CD4-positive, alpha-beta T cell treated with Interleukin-12 subunit alpha and Interleukin-12 subunit beta, for 1 hour (primary cell): Measurements from ENCODE around the gene CELSR3.

Source experiments
- DNase-seq: peaks from one replicate; pipeline ENCODE4 v3.0.0-alpha.2; 2020

The CELSR3 gene

DNA sequence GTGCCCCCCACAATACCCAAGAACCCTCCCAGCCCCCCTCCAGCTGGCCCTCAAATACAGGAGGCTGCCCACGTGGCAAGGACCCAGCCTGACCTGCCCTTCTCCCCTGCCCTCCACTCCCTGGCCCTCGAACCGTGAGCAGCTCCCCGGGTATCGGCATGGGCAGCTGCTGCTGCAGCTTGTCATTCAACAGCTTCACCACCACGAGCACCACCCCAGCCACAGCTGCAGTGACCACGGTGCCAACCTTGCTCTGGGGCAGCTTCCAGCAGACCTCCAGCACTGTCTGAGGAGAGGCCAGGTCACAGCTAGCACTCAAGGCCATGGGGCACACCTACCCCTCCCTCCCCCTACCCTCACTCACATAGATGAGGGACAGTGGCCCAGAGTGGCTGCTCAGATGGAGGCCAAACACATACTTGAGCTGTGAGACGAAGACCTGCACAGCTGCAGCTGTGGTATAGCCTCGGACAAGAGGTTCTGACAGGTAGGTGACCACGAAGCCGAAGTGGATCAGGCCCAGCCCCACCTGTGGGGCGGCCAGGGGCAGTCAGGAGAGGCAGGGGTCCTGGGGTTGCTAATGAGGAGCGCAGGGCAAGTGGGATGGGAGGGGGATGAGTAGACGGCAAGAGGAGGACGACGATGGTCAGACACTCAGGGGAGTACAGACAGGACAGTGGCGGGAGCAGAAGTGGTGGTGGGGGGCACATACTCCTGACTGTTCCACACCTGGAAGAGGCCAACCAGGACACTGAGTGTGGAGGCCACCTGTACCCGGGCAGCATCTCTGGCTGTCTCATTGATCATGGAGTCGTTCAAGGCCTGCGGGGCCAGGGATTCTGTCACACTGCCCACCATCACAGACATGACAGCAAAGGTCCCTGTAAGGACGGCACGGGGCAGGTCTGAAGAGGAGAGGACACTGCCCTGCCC lies 30.9 kb downstream of the CELSR3 start:
- no peak for DNase-seq

DNA sequence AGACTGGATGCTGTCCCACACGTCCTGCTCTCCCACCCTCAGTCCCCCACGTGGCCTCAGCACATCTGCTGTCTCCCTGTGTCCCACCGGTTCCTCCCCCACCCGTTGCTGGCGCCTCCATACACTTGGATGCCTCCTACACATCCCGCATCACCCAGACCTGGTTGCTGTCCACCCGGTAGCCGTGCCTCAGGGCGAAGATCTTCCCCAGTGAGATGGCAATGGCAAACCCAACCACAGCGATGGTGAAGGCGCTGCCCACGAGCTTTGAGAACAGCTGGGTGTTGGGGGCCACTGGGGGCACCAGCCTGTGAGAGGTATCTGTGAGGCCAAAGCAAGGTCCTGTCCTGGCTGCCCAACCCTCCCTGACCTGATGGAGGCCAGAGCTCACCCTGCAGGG lies 31.9 kb downstream of the CELSR3 start:
- DNase-seq: no peak

DNA sequence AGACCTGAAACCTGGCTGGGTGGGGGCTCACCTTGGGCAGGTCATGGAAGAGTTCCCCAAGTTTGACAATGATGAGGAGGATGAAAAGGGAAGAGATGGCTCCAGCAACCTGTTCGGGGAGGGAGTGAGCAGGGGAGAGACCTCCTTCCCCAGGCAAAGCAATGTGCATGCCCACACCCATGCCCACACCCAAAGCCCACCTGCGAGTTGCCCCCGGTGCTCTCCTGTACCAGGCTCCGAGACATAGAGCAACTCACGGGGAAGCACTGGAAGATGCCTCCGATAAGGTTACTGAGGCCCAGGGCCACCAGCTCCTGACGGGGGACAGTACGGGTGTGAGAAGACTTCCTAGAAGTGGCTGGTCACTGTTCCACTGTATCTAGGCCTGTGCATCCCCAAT lies 32.3 kb downstream of the CELSR3 start:
- DNase-seq: no peak

DNA sequence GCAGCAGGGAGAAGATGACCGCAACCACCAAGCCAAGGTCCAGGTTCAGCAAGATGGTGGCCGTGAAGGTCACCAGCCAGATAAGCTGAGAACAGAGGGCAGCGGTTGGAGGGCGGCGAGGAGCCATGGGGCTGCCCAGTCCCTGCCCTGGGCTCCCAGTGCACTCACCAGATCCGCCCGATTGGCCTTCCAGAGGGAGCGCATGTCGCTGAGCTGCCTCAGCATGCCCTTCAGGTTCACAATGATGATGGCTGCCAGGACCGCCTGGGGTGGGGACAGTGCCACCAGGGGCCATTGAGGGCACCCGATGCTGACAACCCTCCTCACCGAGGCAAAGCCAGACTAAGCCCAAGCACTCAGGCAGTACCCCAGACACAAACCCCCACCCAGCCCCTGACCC lies 32.8 kb downstream of the CELSR3 start:
- DNase-seq: no peak

DNA sequence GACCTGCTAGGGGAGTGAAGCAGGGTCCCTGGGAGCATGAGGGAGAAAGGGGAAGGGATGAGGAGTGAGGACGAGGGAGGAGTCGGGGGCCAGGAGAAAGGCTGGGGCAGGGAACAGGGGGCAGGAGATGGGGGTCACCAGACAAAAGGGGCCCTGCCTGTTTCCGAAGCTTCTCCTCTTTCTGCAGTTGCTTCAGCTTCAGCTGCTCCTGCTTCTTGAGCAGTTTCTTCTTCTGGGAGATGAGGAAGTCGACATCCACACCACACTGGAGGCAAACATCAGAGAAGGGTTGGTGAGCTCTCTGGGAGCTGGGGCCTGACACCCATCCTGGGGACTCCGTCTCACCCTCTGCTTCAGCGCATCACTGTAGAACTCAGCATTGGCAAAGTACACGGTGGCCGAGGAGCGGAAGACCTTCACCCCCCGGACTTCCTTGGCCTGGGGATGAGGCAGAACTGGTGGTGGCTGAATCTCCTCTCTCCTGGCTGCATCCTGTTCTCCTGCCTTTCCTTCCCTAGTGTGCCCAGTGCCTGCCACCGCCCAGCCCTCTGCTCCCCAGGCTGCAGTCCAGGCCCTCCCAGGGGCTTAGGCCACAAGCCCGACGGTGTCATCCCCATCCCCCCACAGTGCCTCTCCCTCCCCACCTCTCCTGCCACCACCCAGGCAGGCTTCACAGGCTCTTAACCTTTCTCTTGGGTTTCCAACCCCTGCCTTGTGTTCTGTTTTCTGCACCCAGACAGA lies 34.2 kb downstream of the CELSR3 start:
- no peak for DNase-seq

DNA sequence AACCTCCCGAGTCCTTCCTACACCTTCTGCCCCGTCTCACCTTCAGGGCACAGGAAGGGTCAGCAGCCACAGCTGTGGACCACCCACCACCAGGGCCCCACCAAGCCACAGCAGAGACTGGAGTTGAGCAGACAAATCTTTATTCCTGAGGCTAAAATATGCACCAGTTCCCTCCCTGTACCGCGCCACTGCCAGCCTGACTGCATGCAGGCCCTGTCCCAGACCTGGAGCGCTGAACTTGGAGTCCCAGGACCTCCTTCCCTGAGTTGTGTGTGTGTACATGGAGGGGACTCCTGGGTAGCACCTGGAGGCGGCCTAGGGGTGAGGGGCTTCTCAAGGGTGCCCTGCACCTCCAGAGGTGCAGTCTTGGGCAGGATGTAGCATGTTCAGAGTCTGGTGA lies 37.1 kb downstream of the CELSR3 start:
- DNase-seq: no peak

DNA sequence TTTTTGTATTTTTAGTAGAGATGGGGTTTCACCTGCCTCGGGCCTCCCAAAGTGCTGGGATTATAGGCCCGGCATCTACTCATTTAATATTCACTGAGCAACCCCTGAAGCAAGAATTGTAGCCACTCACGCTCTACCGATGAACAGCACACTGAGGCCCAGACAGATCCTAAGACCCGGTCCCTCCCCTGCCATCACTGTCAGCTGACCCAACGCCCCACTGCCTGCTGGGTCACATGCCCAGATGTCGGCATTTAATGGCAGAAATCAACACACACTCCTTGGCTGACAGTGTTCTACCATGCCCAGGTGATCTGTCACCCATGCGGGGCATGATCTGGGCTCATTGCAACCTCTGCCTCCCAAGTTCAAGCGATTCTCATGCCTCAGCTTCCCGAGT lies 37.9 kb downstream of the CELSR3 start:
- no peak for DNase-seq

DNA sequence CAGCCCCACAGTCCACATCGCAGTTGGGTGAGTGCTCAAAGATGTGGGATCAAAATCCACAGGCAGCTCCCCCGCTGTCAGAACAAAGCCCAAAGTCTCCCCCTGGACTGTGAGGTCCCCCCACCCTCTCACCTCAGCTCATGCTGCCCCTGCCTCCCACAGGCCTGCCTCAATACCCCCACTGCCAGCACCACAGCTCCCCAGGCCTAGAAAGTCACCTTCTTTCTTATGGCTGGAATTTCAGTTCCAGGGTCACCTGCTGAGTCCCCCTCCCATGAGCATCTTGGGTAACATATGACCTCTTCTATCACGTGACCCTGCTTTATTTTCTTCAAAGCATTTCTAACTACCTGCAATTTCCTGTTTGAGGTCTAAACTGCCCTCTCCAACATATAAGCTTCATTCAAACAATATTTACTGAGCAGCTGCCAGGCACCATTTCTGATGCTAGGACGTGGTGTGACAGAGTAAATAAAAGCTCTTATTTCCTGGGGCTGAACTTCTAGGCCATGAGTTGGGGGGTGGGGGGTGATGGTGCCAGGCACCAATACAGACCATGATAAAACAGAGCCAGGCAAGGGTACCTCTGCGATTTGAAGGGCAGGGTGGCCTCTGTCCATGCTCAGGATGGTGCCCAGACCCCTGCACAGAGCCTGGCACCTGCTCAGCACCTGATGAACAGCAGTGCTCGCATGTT lies 38.7 kb downstream of the CELSR3 start:
- DNase-seq: no peak

DNA sequence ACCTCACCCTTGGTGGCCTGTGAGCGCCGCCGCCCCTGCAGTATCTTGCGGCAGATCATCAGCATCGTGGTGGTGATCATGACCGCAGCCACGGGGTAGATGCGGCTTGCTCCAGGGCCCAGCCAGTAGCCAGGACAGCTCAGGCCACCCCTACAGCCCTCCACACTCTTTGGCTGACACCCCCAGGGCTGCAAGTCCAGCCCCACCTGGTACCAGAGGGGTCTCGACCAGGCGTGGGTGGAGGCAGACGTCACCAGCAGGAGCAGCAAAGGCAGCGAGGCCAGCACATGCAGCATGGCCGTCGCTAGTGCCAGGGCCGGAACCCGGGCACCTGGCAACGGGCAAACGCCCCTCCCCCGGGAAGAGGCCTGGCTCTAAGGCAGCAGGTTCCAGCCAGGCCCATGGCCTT lies 41.2 kb downstream of the CELSR3 start, which contains the start of gene TMEM89:
Gene TMEM89 (minus strand): TSS at position 309 of the 409 bp plus-strand sequence. CDS start 13 bp downstream, at position 296.
- no peak for DNase-seq

DNA sequence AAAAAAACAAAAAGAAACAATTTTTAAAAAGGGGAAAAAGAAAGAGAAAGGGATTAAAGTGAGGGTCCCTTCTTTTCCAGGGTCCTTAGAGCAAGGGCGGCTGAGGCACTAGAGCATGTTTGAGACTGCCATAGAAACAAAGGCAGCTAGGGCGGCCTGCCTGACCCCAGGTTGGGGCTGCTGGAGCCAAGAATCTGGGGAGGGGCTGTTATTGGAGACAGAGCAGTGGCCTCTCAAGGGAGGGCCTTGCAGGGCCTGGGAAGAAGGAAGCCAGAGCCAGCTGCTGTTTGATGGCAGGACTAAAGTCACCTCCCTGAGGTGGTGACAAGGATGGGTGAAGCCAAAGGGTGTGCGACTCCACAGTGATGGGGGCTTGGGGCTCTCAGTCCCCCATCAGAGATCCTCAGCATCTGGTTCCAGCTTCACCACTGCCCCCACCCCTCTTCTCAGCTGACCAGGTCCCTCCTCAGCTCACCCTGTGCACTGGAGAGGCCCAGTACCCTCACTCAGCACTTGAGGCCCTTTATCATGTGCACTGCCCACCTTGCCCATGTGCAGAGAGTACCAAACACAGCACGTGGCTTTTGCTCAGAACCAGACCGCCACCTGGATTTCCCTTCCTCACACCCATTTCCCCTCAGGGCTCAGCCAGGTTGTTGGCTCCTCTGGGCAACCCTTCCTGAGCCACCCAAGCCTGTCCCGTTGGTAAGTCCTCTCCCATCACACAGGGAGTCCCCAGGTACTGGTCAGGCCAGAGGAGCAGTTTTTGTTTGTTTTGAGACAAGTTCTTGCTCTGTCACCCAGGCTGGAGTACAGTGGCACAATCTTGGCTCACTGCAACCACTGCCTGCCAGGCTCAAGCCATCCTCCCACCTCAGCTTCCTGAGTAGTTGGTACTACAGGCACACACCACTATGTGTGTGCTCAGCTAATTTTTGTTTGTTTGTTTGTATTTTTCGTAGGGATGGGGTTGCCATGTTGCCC lies 42.9 kb downstream of the CELSR3 start:
- no peak for DNase-seq

DNA sequence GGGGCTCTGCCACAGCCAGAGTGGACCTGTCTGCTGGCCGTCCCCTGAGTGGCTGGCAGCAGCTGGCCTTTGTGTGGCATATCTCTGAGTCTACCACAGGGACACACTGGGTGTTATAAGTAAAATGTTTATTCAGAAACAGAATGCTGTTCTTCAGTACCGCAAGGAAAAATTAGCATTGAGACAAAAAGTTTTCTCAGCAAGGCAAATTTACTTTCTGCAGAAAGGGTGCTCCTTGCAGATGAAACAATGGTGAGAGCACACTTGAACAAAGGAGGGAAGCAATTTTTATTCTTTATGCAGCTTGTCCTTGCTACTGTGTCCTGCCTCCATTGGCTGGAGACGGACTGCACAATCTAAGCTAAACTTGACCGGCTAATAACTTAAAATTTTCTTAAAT lies 45.1 kb downstream of the CELSR3 start:
- DNase-seq: no peak

DNA sequence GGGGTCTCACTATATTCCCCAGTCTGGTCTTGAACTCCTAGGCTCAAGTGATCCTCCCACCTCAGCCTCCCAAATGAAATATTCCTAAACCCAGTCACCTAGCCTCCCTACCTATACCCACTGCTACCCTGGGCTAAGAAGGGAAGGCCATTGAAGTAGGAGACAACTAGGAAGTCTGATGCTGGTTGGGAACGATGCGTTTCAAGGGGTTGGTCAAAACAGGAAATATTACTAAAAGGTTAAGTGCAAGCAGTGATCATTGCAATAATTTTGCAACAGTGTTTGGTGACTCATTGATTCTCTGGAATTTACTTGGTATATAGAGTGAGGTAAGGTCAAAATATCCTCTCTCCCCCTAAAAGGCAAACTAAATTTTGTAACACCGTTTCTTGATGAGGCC lies 48.6 kb downstream of the CELSR3 start:
- DNase-seq: no peak

DNA sequence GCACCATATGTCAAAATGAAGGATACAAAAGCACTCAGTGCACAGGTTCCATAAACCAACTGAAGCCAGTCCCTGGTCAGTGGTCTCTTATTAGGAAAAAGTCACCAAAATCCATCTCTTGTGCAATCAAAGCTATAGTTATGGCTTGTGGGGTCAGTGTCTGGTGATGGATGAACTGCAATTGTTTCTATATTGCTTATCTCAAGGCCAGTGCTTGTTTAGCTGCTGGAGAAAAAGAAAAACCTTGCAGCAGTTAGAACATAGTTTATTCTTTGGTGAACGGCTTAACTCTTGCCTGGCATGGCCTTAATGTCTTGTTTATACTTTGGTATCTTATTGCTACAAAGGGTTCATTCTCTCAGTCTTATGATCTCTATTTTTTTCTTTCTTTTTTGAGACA lies 50.4 kb downstream of the CELSR3 start:
- DNase-seq: no peak

DNA sequence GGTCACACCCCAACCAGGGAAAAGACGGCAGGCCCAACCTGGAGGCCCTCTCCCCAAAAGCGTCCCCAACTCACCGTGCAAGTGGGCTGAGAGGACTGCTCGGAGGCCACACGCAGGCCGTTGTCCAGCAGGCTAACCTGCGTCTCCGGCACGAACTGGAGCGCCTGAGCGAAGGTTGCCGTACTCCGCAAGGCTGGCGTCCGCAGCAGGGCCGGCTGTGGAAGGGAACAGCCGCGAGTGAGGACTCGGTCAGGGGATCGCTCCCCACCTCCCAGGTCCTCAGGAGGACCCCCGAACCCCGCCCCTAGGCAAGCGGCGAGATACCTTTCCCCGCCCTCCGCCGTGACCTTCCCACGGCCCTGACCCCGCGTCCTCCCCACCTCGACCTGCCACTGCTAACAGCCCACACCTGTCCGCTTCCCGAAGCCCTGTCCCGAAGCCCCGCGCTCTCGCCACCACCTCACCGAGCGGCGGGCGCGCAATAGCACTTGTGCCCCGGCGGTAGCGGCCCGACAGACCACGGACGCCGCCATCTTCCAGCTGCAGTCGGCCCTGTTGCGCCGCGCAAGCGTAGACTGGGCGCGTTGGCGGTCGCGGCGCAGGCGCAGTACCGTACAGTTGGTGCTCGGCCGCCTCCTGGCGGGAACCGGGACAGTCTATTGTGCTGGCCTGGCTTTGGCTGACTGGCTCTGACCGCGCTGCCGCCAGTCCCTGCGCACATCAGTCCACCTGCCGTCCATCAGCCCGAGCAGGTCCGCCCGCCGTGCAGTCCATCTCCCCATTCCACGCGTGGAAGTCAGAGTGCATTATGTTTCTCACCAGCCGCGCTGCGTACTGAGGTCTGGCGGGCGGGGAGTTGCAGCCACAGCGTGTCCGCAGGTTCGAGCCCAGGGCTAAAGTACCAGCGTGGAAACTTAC lies 53.3 kb downstream of the CELSR3 start, which contains the start of gene UQCRC1:
Gene UQCRC1 (minus strand): TSS at position 559 of the 918 bp plus-strand sequence. CDS start 26 bp downstream, at position 533.
- DNase-seq: peak; percentile 94

DNA sequence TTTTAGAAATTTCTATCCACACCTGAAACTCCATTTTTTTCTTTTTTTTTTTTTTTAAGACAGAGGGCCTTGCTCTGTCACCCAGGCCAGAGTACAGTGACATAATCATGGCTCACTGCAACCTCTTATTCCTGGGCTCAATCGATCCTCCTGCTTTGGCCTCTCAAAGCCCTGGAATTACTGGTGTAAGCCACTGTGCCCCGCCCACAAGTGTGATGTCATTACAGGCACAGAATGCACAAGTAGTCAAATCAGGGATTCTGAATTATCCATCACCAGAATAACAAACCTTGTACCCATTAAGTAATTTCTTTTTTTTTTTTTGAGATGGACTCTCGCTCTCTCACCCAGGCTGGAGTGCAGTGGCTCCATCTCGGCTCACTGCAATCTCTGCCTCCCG lies 55.2 kb downstream of the CELSR3 start:
- DNase-seq: no peak

DNA sequence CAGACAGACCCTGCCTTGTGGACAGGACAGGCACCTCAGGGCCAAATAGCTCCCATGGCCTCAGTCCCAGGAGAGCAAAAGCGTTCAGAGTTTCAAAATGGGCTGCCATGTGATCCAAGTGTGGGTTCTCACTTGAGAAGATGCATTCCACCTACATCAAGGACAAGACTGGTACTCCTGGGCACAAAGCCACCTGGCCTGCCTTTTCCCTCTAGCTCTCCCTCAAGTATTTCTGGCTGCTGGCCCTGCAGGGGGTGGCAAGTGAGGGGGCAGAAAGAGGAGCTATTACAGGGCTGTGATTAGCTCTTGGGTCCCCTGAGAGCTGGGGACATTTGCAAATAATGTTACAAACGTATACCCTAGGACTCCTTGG lies 61.1 kb downstream of the CELSR3 start:
- DNase-seq: no peak

DNA sequence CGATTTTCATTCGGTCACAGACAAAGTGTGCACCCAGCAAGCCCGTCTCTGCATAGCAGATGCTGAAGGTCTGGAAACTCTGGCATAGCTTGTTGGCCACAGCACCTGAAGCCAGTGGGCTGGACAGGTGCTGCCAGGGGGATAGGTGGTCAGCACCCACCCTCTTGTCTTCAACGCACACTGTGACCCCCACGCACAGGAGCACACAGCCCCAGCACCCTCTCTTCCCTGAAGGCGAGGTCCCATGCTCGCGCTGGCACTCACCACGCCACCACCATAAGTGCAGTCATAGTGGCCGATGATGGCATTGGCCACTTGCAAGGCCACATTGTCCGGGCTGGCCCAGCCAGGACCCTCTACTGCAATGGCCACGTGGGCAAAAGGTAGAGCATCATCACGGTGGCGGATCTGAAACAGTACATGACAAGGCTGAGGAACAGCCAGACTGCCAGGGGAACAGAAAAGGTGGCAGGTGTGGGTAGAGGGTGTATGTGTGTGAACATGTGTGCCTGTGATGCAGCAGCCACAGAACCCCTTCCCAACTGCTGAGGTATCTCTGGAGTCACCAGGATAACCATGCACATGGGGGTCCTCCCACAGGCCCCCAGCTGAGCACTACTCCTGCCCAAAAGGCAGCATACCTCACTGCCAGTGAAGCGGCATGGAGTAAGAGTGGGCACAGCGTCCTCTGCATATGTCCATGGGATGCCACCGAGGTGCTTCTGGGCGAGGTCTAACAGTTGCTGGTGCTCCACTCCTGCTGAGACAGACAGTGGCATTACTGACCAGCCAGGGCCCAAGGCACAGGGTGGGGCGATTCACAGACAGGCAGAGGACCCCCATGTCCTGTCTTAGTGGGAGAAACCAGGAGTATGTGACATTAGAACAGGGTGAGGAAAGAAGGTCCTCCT lies 61.7 kb downstream of the CELSR3 start:
- DNase-seq: no peak

DNA sequence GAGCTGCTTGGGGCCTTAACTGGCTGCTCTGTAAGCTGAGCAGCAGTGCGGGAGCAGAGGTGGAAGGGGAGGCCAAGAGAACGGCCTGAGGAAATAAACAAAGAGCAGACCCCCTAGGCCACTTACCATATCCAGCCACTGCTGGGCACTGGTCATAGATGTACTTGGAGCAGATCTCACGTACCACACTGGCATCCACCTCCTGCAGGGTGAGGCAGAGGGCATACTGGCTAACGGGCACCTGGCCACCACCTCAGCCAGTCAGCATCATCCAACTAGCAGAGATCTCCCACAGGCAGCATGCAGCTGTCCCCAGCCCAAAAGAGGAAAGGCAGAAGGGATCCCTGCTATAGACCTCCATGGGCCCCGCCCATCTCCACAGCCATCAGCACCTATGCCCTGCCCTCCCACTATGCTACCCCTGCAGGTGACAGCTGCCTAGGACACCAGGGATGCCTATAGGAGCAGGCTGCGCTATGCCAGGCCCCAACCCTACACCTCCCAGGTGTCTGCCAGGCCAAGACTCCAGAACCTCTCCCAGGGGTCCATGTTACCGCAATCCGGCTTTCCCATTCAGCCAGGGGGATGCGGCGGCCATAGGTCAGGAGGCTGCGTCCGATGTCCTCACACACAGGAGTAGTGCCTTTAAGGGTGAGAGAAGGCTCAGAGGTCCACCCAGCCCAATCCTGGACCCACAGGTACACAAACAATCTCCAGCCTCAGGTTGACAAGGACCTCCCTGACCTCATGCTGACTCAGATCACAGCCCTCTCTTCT lies 63.0 kb downstream of the CELSR3 start:
- DNase-seq: no peak

DNA sequence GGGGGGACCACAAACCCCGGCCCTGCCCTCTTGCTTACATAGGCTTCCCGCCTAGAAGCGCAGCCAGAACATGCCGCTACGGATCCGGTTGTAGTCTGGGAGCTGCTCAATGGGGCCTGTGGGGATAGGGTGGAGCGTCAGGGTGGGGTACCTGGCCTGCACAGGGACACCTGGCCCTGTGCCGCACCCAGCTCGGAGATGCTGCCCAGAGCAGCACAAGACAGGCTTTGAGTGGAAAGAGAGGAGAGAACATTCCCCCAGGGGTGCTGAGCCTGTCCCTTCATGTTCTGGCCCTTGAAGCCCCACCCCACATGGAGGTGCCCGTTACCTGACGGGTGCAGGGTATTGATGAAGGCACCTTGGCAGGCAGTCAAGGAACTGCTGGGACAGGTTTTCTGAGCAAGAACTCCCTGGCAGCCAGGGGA lies 63.6 kb downstream of the CELSR3 start:
- DNase-seq: no peak
